Ovary (tissue), 9 donors: ENCODE data around the gene GDF15. TPM values are rescaled to one million over a fixed set of nuclear protein-coding genes. Genes with fewer than 3 reads are reported as not detected.

Experiments used
- DNase-seq, 5 donors: peaks; one replicate each; pipeline ENCODE4 v3.0.0-alpha.2; 2019 to 2020
- H3K27ac ChIP-seq, 2 donors: fragments of 200-600 bp; one replicate each; pipeline versions ENCODE4 v1.5.1 to v1.8.0; 2019 to 2022
- H3K27me3 ChIP-seq: fragments of 200-600 bp; one replicate; pipeline ENCODE4 v1.8.0; 2022
- H3K36me3 ChIP-seq: fragments of 200-600 bp; sonication (generic); one replicate; pipeline ENCODE4 v1.5.1; 2019
- H3K4me1 ChIP-seq: one replicate; pipeline ENCODE4 v1.8.1; 2013; ENCODE audit warnings: mild to moderate bottlenecking, moderate library complexity; ENCODE audit not compliant: insufficient read depth
- H3K4me3 ChIP-seq: fragments of 200-600 bp; sonication (generic); one replicate; pipeline ENCODE4 v1.5.1; 2017
- H3K9me3 ChIP-seq, 2 donors: fragments of 200-600 bp in 1 of 2; sonication (generic) in 1 of 2; one replicate each; pipeline versions ENCODE4 v1.5.1 to v1.8.1; 2013 to 2019; ENCODE audit warnings: mild to moderate bottlenecking in 1 of 2, moderate library complexity in 1 of 2
- EP300 ChIP-seq: sonication (generic); formaldehyde crosslinking; IDR thresholded peaks from one replicate; pipeline ENCODE4 v1.6.1; 2017; ENCODE audit warnings: antibody characterized with exemption
- POLR2A ChIP-seq: fragments of 450-650 bp; IDR thresholded peaks from one replicate; pipeline ENCODE4 v1.6.1; 2017; ENCODE audit warnings: antibody characterized with exemption, mild to moderate bottlenecking, moderate library complexity
- WGBS, 3 donors: extraction: QIAGEN DNeasy Blood & Tissue Kit in 1 of 3; methylation state at CpG; one replicate each; pipeline versions ENCODE4 v1.1.5 to v1.1.7; 2013 to 2017; 5-methylcytosine and 5-hydroxymethylcytosine counted together
- intact Hi-C, 4 donors: fragments of 100-400 bp; cut with DNase I; formaldehyde crosslinking; loops; one replicate each; pipeline versions ENCODE4 v1.11.0 to v1.15.1; 2022 to 2023
- polyA plus RNA-seq, 2 donors: library from polyadenylated mRNA; stranded (reverse); fragments of 200-250 nt in 1 of 2; fragments of 350-450 nt in 1 of 2; fragmentation: Illumina TruSeq in 1 of 2; extraction: RNeasy Lipid Tissue Mini Kit (QIAGEN cat#74804) in 1 of 2; gene quantifications; one replicate each; pipeline ENCODE4 v1.2.3, GENCODE V29; 2013 to 2014
- total RNA-seq, 7 donors: library from RNA; depleted of rRNA in 2 of 7; stranded (reverse); fragments of >200 nt in 2 of 7; fragmentation: NEBNext Ultra II Directional in 3 of 7; extraction: Animal tissue kit (Norgen Biotek cat#: 25700) in 3 of 7; gene quantifications; one replicate each; pipeline versions ENCODE4 v1.1.0 to v1.2.4, GENCODE V29; 2016 to 2023
- TF ChIP-seq, protein P1 (sequence below), 3 donors: fragments of 450-650 bp in 2 of 3; fragments of 200-600 bp in 1 of 3; IDR thresholded peaks; one replicate each; pipeline versions ENCODE4 v1.5.1 to v1.8.0; 2016 to 2022; ENCODE audit warnings: antibody characterized with exemption in 3 of 3, mild to moderate bottlenecking in 1 of 3
- donor health status: DM: no; HTN: no; CAD: no; lungs with moderate emphysema.
- donor health status: DM: no; HTN: no; CAD: no.
- donor health status: Bipolar disorder and iron deficiency.
- donor health status: DM: yes; HTN: yes; CAD: no.
- donor health status: DM: no; HTN: no; CAD: no.
- donor health status: DM: yes; HTN: yes; CAD: no.

The GDF15 gene
- total and polyA plus RNA-seq, 9 donors, result 0.67 to 20.9 (median 3.3) TPM

DNA sequence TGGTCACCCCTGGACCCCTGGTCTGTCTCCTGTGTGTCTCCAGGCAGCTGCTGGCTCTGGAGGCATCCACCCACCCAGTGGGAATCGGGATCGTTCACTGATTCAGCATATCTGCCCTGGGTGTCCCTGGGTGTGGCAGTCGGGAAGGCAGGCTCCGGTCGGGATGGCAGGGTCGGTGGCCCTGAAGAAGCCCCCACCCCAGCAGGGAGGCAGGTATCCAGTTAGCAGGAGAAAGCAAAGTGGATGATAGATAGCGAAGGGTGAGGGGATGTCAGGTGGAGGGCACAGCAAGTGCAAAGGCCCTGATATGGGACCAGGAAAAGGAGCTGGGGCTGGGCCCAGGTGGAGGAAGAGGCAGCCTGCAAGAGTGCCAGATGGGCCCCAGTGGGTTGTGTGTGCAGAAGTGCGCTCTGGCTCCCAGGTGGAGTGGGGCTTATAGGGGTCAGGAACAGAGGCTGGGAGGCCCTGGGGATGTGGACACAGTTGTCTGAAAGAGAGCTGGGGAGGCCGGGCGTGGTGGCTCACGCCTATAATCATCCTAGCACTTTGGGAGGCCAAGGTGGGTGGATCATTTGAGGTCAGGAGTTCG is 35.5 kb downstream of the GDF15 start:
- DNase-seq, result peak in 3 of 5 donors; percentile 42 to 44 (median 44)
- WGBS, 3 donors, result 74 to 80% (median 76%) methylated on average over 12 of the region's 12 CpGs
- Histone ChIP-seq H3K9me3 (no peaks in the 10 kb centered on the region), H3K27me3 (no peaks in the 10 kb centered on the region), H3K4me1 (peaks cover 26% of the 10 kb centered on the region), H3K27ac (peak overlapping the region in 1 of 2 donors; percentile 23), H3K4me3 (no peak overlapping the region), H3K36me3 (no peaks in the 10 kb centered on the region)
- intact Hi-C loops, result loop anchor here in 1 of 4 donors (10.0 kb wide), 1 partner anchor 417 kb away; the partner anchor contains the start of gene ARRDC2
- TF ChIP-seq EP300, result no peak
- TF ChIP-seq, protein P1, sequence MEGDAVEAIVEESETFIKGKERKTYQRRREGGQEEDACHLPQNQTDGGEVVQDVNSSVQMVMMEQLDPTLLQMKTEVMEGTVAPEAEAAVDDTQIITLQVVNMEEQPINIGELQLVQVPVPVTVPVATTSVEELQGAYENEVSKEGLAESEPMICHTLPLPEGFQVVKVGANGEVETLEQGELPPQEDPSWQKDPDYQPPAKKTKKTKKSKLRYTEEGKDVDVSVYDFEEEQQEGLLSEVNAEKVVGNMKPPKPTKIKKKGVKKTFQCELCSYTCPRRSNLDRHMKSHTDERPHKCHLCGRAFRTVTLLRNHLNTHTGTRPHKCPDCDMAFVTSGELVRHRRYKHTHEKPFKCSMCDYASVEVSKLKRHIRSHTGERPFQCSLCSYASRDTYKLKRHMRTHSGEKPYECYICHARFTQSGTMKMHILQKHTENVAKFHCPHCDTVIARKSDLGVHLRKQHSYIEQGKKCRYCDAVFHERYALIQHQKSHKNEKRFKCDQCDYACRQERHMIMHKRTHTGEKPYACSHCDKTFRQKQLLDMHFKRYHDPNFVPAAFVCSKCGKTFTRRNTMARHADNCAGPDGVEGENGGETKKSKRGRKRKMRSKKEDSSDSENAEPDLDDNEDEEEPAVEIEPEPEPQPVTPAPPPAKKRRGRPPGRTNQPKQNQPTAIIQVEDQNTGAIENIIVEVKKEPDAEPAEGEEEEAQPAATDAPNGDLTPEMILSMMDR (IDR thresholded peaks at IDR 0.05), result no peak
- no peak for TF ChIP-seq POLR2A

DNA sequence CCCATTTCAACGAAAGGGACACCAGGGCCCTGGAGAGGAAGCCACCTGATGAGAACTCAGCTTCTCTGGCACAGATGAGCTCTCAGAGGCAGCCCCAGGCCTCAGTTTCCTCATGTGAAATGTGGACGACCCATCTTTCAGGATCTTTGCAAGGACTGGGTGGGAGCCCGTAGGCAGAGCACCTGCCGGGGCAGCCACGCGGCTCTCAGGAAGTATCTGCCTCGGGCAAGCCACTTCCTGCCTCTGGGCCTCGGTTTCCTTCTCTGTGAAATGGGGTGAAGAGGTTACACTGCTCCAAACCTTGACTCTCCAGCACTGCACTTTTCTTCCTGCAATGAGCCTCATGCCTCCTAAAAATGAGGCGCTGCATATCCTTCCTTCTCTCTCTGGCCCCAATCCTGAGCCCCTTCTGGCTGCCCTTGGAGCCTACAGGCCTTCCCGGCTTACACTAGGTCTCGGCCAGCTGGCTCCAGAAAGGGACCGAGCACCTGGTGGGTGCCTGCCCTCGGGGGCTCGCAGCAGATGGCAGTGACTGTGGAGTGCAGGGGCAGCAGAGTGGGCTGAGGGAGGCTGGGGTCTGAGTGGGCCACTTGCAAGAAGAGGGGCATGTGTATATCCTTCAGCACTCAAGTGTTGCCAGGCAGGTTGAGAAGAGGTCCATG is 36.7 kb downstream of the GDF15 start:
- DNase-seq, result peak in 3 of 5 donors; percentile 32 to 40 (median 33)
- H3K4me1 ChIP-seq, result peaks cover 27% of the 10 kb centered on the region
- no peak overlapping the region for H3K4me3 ChIP-seq
- intact Hi-C loops, result loop anchor here in 1 of 4 donors (10.0 kb wide), 1 partner anchor 418 kb away; the partner anchor contains the start of gene ARRDC2
- no peaks in the 10 kb centered on the region for H3K27me3 ChIP-seq
- TF ChIP-seq POLR2A, result no peak
- TF ChIP-seq EP300, result no peak
- TF ChIP-seq, protein P1 (IDR thresholded peaks at IDR 0.05), result no peak
- H3K27ac ChIP-seq, result no peak overlapping the region
- no peaks in the 10 kb centered on the region for H3K9me3 ChIP-seq
- H3K36me3 ChIP-seq, result no peaks in the 10 kb centered on the region
- WGBS, 3 donors, result 72 to 75% (median 74%) methylated on average over 14 of the region's 14 CpGs

DNA sequence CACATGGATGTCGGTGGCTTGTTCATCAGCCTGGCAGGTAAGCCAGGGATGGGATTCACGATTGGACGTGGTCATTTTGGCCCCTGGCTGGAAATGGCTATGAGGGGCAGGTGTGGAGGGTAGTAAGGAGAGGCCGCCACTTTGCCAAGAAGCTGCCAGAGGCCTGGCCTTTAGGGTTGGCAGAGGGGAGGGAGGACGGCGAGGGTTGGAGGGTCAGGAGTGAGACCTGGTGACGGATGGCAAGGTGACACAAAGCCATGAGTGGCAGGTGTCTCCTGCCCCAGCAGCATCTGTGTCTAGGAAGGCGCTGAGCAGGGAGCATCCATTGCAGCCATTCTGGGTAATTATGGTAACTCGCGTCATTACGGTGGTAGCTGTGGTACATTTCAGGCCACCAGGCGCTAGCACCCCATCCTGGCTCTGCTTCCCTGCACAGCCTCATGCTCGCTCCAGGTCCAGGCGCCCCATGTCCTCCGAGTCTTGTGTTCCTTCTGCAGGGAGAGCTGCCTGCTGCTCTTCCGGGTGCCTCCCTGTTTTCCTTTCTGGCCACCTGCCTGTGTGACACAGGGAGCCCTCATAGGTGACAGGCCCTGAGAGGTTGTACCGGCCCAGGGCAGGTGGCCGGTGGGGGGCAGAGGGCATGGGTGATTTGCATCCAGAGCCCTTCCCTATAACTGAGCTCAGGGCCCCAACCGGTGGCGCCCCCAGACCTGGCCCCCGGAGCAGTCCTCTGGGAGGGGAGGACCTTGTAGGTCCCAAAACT is 37.5 kb downstream of the GDF15 start:
- Histone ChIP-seq H3K4me3 (no peak overlapping the region), H3K27me3 (no peaks in the 10 kb centered on the region), H3K27ac (no peak overlapping the region), H3K4me1 (peaks cover 22% of the 10 kb centered on the region), H3K9me3 (no peaks in the 10 kb centered on the region), H3K36me3 (no peaks in the 10 kb centered on the region)
- TF ChIP-seq, protein P1 (IDR thresholded peaks at IDR 0.05), result no peak
- TF ChIP-seq POLR2A (no peak), EP300 (no peak)
- intact Hi-C loops, result loop anchor here in 1 of 4 donors (10.0 kb wide), 1 partner anchor 419 kb away; the partner anchor contains the start of gene ARRDC2
- 74 to 77% (median 75%) methylated on average over 21 of the region's 21 CpGs for WGBS, 3 donors
- peak in 3 of 5 donors; percentile 17 to 39 (median 34) for DNase-seq
